ENCODE data around the gene EZH1.
A peak's percentile ranks its signal among the peaks of the same experiment; 100 is the strongest.

The EZH1 gene

GRCh38 chr17:42767512-42767911, 22.7 kb upstream of the EZH1 start:
- no peak overlapping the region for H3K27ac ChIP-seq (ENCODE audit: low read length)
- H3K9me3 ChIP-seq (ENCODE audit: insufficient read depth, low read depth, low read length) = no peaks in the 10 kb centered on the region
- H3K36me3 ChIP-seq (ENCODE audit: insufficient read depth, low read depth, low read length) = no peaks in the 10 kb centered on the region
- H3K27me3 ChIP-seq (ENCODE audit: insufficient read depth, low read length) = peaks cover 3% of the 10 kb centered on the region
- H3K4me1 ChIP-seq (ENCODE audit: insufficient read depth, low read length) = peaks cover 3% of the 10 kb centered on the region; the same call in 1 of the 2 replicates
- no peak overlapping the region for H3K9ac ChIP-seq (ENCODE audit: low read depth, low read length)
- H3K4me3 ChIP-seq (ENCODE audit: low read length) = no peak overlapping the region

- Histone ChIP-seq H3K9ac (ENCODE audit: low read depth, low read length) (no peak overlapping the region), H3K4me1 (ENCODE audit: insufficient read depth, low read length) (peaks cover 3% of the 10 kb centered on the region; the same call in 1 of the 2 replicates), H3K36me3 (ENCODE audit: insufficient read depth, low read depth, low read length) (no peaks in the 10 kb centered on the region), H3K4me3 (ENCODE audit: low read length) (no peak overlapping the region), H3K9me3 (ENCODE audit: insufficient read depth, low read depth, low read length) (no peaks in the 10 kb centered on the region), H3K27me3 (ENCODE audit: insufficient read depth, low read length) (peaks cover 17% of the 10 kb centered on the region), H3K27ac (ENCODE audit: low read length) (no peak overlapping the region)
Observed at GRCh38 chr17:42766124-42766523, 21.3 kb upstream of the EZH1 start.

- Histone ChIP-seq H3K4me3 (ENCODE audit: low read length) (peak overlapping the region; percentile 65; the same call in 1 of the 2 replicates), H3K9me3 (ENCODE audit: insufficient read depth, low read depth, low read length) (no peaks in the 10 kb centered on the region), H3K27me3 (ENCODE audit: insufficient read depth, low read length) (peaks cover 49% of the 10 kb centered on the region), H3K27ac (ENCODE audit: low read length) (no peak overlapping the region), H3K4me1 (ENCODE audit: insufficient read depth, low read length) (peaks cover 8% of the 10 kb centered on the region; the same call in 1 of the 2 replicates), H3K9ac (ENCODE audit: low read depth, low read length) (no peak overlapping the region), H3K36me3 (ENCODE audit: insufficient read depth, low read depth, low read length) (no peaks in the 10 kb centered on the region)
Observed at GRCh38 chr17:42761638-42762037, 16.8 kb upstream of the EZH1 start.

GRCh38 chr17:42760652-42761581, 16.1 kb upstream of the EZH1 start, which contains the start of gene RAMP2:
TSS of gene RAMP2 (plus strand) at chr17:42761227. CDS start at chr17:42761262, 35 bp downstream.
- no peak within 1 kb of the TSS for H3K27ac ChIP-seq (ENCODE audit: low read length)
- H3K36me3 ChIP-seq (ENCODE audit: insufficient read depth, low read depth, low read length) = no peaks in the 10 kb centered on the region
- peak within 1 kb of the TSS; percentile 65 for H3K4me3 ChIP-seq (ENCODE audit: low read length)
- peaks cover 49% of the 10 kb centered on the region for H3K27me3 ChIP-seq (ENCODE audit: insufficient read depth, low read length)
- H3K9me3 ChIP-seq (ENCODE audit: insufficient read depth, low read depth, low read length) = no peaks in the 10 kb centered on the region
- peaks cover 8% of the 10 kb centered on the region; the same call in 1 of the 2 replicates for H3K4me1 ChIP-seq (ENCODE audit: insufficient read depth, low read length)
- H3K9ac ChIP-seq (ENCODE audit: low read depth, low read length) = peak within 1 kb of the TSS; percentile 53; the same call in 1 of the 2 replicates

- Histone ChIP-seq H3K4me1 (ENCODE audit: insufficient read depth, low read length) (peaks cover 8% of the 10 kb centered on the region; the same call in 1 of the 2 replicates), H3K27ac (ENCODE audit: low read length) (no peak overlapping the region), H3K4me3 (ENCODE audit: low read length) (peak overlapping the region; percentile 65), H3K9me3 (ENCODE audit: insufficient read depth, low read depth, low read length) (no peaks in the 10 kb centered on the region), H3K36me3 (ENCODE audit: insufficient read depth, low read depth, low read length) (no peaks in the 10 kb centered on the region), H3K27me3 (ENCODE audit: insufficient read depth, low read length) (peaks cover 49% of the 10 kb centered on the region), H3K9ac (ENCODE audit: low read depth, low read length) (peak overlapping the region; percentile 53; the same call in 1 of the 2 replicates)
Observed at GRCh38 chr17:42759982-42760651, 15.3 kb upstream of the EZH1 start.

GRCh38 chr17:42754782-42755181, 9.9 kb upstream of the EZH1 start:
- Histone ChIP-seq H3K36me3 (ENCODE audit: insufficient read depth, low read depth, low read length) (no peaks in the 10 kb centered on the region), H3K27me3 (ENCODE audit: insufficient read depth, low read length) (peaks cover 18% of the 10 kb centered on the region), H3K4me3 (ENCODE audit: low read length) (no peak overlapping the region), H3K4me1 (ENCODE audit: insufficient read depth, low read length) (no peaks in the 10 kb centered on the region), H3K27ac (ENCODE audit: low read length) (no peak overlapping the region), H3K9ac (ENCODE audit: low read depth, low read length) (no peak overlapping the region), H3K9me3 (ENCODE audit: insufficient read depth, low read depth, low read length) (no peaks in the 10 kb centered on the region)

GRCh38 chr17:42751628-42752027, 6.8 kb upstream of the EZH1 start:
- H3K9ac ChIP-seq (ENCODE audit: low read depth, low read length) = no peak overlapping the region
- no peaks in the 10 kb centered on the region for H3K9me3 ChIP-seq (ENCODE audit: insufficient read depth, low read depth, low read length)
- H3K27ac ChIP-seq (ENCODE audit: low read length) = no peak overlapping the region
- H3K27me3 ChIP-seq (ENCODE audit: insufficient read depth, low read length) = peaks cover 9% of the 10 kb centered on the region
- H3K36me3 ChIP-seq (ENCODE audit: insufficient read depth, low read depth, low read length) = no peaks in the 10 kb centered on the region
- H3K4me3 ChIP-seq (ENCODE audit: low read length) = no peak overlapping the region
- H3K4me1 ChIP-seq (ENCODE audit: insufficient read depth, low read length) = peaks cover 9% of the 10 kb centered on the region

- H3K27ac ChIP-seq (ENCODE audit: low read length) = no peak overlapping the region
- no peak overlapping the region for H3K9ac ChIP-seq (ENCODE audit: low read depth, low read length)
- peaks cover 16% of the 10 kb centered on the region for H3K27me3 ChIP-seq (ENCODE audit: insufficient read depth, low read length)
- no peaks in the 10 kb centered on the region for H3K9me3 ChIP-seq (ENCODE audit: insufficient read depth, low read depth, low read length)
- H3K36me3 ChIP-seq (ENCODE audit: insufficient read depth, low read depth, low read length) = no peaks in the 10 kb centered on the region
- H3K4me3 ChIP-seq (ENCODE audit: low read length) = no peak overlapping the region
- H3K4me1 ChIP-seq (ENCODE audit: insufficient read depth, low read length) = peaks cover 9% of the 10 kb centered on the region
Observed at GRCh38 chr17:42750739-42751344, 6.0 kb upstream of the EZH1 start.

GRCh38 chr17:42748908-42749798, 4.3 kb upstream of the EZH1 start:
- Histone ChIP-seq H3K4me3 (ENCODE audit: low read length) (no peak overlapping the region), H3K27me3 (ENCODE audit: insufficient read depth, low read length) (peaks cover 25% of the 10 kb centered on the region), H3K4me1 (ENCODE audit: insufficient read depth, low read length) (peaks cover 9% of the 10 kb centered on the region), H3K9me3 (ENCODE audit: insufficient read depth, low read depth, low read length) (peaks cover 4% of the 10 kb centered on the region; the same call in 1 of the 2 replicates), H3K27ac (ENCODE audit: low read length) (no peak overlapping the region), H3K36me3 (ENCODE audit: insufficient read depth, low read depth, low read length) (no peaks in the 10 kb centered on the region), H3K9ac (ENCODE audit: low read depth, low read length) (no peak overlapping the region)

- no peak overlapping the region for H3K4me3 ChIP-seq (ENCODE audit: low read length)
- no peak overlapping the region for H3K27ac ChIP-seq (ENCODE audit: low read length)
- no peaks in the 10 kb centered on the region for H3K36me3 ChIP-seq (ENCODE audit: insufficient read depth, low read depth, low read length)
- H3K9me3 ChIP-seq (ENCODE audit: insufficient read depth, low read depth, low read length) = peaks cover 4% of the 10 kb centered on the region; the same call in 1 of the 2 replicates
- no peak overlapping the region for H3K9ac ChIP-seq (ENCODE audit: low read depth, low read length)
- H3K4me1 ChIP-seq (ENCODE audit: insufficient read depth, low read length) = peaks cover 17% of the 10 kb centered on the region
- H3K27me3 ChIP-seq (ENCODE audit: insufficient read depth, low read length) = peaks cover 25% of the 10 kb centered on the region
Observed at GRCh38 chr17:42748202-42748907, 3.5 kb upstream of the EZH1 start.

Data from iPS-20b (cell line).